SK-N-MC (cell line): Measurements from ENCODE around the gene MCRIP2.

Experiments
- EZH2 ChIP-seq: fragments of 200-600 bp; sonication (generic); IDR thresholded peaks from one replicate; pipeline ENCODE4 v1.6.1; 2017; ENCODE audit warnings: antibody characterized with exemption
- FOXP2 ChIP-seq: optimal IDR thresholded peaks from 2 replicates; pipeline ENCODE3; 2011; ENCODE audit warnings: mild to moderate bottlenecking, moderate library complexity; ENCODE audit not compliant: insufficient read depth; ENCODE audit errors: extremely low read length, control extremely low read depth

DNA sequence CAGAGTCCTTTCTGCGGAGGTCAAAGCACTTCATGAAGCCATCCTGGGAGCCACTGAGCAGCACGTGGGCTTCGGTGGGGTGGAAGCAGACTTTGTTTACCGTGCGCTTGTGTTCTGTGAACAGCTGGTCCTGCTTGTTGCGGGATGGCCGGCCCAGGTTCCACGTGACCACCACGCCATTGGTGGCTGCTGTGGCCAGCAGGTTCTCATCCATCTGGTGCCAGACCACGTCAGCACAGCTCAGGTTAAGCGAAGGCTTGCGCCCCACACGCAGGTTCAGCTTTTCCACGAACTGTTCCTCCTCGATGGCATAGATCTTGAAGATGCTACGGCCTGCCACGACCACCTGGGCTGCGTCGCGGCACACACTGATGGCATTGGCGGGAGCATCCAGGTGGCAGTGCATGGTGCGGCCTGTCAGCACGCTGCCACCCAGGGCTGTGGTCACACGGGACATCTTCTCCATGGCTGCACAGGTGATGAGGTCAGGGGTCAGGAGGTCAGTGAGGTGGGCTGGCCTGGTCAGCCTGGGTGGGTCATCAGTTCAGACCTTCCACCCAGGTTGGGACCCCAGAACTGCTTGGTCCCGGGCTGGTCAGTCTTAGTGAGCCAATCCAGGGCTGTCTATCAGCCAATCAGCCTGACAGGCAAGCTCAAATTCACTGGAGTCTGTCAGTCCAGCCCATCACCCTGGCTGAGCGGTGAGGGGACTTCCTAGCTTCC lies 47.7 kb downstream of the MCRIP2 start:
- TF ChIP-seq FOXP2 = no peak
- no peak for TF ChIP-seq EZH2
